ENCODE measurements around the gene MUC5AC. TPM values are rescaled to one million over a fixed set of nuclear protein-coding genes. Genes with fewer than 3 reads are reported as not detected.

MUC5AC gene
- total RNA-seq, 1 donor from 2014 or later = not detected

GRCh38 chr11:1234771-1235305 lies 77.1 kb downstream of the MUC5AC start:
- H3K27me3 ChIP-seq (ENCODE audit: control insufficient read depth, insufficient read depth, low read length) = peaks cover 10% of the 10 kb centered on the region
- H3K4me3 ChIP-seq (ENCODE audit: low read depth, low read length) = no peak overlapping the region
- H3K36me3 ChIP-seq (ENCODE audit: control insufficient read depth, insufficient read depth, low read length) = no peaks in the 10 kb centered on the region
- TF ChIP-seq CTCF (IDR thresholded peaks at IDR 0.05; ENCODE audit: insufficient read depth, low read length, poor library complexity, severe bottlenecking) = no peak
- no peak for DNase-seq (ENCODE audit: low read depth)

DNA sequence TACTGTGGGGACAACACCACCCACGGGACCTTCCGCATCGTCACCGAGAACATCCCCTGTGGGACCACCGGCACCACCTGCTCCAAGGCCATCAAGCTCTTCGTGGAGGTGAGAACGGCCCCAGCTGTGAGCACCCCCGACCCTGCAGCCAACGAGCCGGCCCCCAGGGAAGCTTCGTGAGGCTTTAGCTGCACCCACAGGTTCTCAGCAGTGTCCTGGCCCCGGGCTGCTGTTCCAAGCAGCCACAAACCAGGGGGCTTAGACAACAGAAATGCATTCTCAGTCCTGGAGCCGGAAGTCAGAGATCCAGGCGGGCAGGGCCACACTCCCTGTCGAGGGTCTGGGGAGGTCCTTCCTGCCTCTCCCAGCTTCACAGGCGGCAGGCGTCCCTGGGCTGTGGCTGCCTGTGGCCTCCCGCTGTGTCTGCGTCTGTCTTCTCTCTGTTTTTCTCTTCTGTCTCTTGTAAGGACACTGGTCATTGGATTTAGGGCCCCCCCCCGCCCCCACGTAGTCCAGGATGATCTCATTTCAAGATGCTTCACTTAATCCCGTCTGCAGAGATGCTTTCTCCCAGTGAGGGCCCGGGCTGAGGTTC lies 77.7 kb downstream of the MUC5AC start:
- no peak for TF ChIP-seq CTCF (IDR thresholded peaks at IDR 0.05; ENCODE audit: insufficient read depth, low read length, poor library complexity, severe bottlenecking)

DNA sequence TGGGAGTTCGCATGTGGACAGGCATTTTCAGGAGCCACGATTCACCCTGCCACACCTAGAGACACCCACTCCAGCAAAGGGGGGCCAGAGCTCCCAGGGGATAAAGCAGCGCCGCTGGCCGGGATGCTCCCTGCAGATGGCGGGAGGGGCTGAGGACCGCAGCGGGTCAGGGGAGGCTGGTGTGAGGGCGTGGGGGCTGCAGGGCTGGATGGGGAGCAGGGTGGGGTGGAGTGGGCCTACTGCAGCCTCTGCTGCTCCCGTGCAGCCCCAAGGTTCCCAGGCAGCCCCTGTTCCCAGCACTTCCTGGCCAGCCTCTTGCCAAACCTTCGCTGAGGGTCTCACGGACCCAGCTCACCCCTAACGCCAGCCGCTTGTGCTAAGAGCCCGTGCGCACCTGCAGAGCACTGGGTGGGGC lies 78.2 kb downstream of the MUC5AC start:
- Histone ChIP-seq H3K4me3 (ENCODE audit: low read depth, low read length) (no peak overlapping the region), H3K27me3 (ENCODE audit: control insufficient read depth, insufficient read depth, low read length) (peaks cover 7% of the 10 kb centered on the region), H3K36me3 (ENCODE audit: control insufficient read depth, insufficient read depth, low read length) (no peaks in the 10 kb centered on the region)
- no peak for DNase-seq (ENCODE audit: low read depth)
- no peak for TF ChIP-seq CTCF (IDR thresholded peaks at IDR 0.05; ENCODE audit: insufficient read depth, low read length, poor library complexity, severe bottlenecking)

More for the DNA sequence above, 77.7 kb downstream of the MUC5AC start:
- Histone ChIP-seq H3K36me3 (ENCODE audit: control insufficient read depth, insufficient read depth, low read length) (no peaks in the 10 kb centered on the region), H3K27me3 (ENCODE audit: control insufficient read depth, insufficient read depth, low read length) (peaks cover 10% of the 10 kb centered on the region), H3K4me3 (ENCODE audit: low read depth, low read length) (no peak overlapping the region)
- DNase-seq (ENCODE audit: low read depth) = no peak

DNA sequence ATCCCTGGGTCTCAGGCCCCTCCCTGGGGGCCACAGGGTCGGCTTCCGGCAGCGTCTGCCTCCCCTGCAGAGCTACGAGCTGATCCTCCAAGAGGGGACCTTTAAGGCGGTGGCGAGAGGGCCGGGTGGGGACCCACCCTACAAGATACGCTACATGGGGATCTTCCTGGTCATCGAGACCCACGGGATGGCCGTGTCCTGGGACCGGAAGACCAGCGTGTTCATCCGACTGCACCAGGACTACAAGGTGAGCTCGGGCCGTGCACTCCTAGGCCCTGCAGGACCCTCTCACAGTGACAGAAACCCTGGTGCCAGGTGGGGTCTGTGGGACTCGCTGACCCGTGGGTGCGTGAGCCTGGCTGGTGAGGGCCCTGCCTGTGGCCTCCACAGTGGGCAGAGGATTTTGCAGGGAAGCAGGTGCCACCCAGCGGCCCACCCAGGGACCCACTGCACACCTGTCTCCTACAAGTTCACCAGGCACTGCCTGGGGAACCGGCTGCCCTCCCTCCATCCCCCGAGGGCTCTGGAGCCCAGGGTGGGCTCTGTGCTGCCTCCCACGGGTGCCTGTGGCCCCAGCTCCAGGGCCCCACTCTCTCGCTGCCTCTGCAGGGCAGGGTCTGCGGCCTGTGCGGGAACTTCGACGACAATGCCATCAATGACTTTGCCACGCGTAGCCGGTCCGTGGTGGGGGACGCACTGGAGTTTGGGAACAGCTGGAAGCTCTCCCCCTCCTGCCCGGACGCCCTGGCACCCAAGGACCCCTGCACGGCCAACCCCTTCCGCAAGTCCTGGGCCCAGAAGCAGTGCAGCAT lies 78.8 kb downstream of the MUC5AC start:
- no peak overlapping the region for H3K4me3 ChIP-seq (ENCODE audit: low read depth, low read length)
- DNase-seq (ENCODE audit: low read depth) = no peak
- no peaks in the 10 kb centered on the region for H3K36me3 ChIP-seq (ENCODE audit: control insufficient read depth, insufficient read depth, low read length)
- TF ChIP-seq CTCF (IDR thresholded peaks at IDR 0.05; ENCODE audit: insufficient read depth, low read length, poor library complexity, severe bottlenecking) = no peak
- peaks cover 2% of the 10 kb centered on the region for H3K27me3 ChIP-seq (ENCODE audit: control insufficient read depth, insufficient read depth, low read length)

DNA sequence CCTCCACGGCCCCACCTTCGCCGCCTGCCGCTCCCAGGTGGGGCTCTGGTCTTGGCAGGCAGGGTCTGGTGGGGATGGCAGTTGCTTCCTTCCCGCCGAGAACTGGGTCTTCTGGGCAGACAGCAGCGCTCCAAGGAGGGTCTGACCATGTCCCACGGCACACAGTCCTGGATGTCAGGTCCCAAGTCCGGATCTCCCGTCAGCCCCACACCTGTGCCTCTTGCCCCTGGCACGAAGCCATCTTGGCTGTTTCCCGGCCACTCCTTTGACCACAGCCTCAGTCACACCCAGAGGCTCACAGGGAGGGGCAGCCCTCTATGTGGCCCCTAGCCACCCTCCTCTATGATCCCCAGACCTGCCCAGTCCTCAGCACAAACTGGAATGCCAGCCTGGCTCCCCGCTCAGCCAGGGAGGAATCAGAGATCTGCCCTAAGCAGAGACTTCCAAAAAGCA lies 79.4 kb downstream of the MUC5AC start:
- H3K36me3 ChIP-seq (ENCODE audit: control insufficient read depth, insufficient read depth, low read length) = no peaks in the 10 kb centered on the region
- DNase-seq (ENCODE audit: low read depth) = no peak

More for the DNA sequence above, 79.4 kb downstream of the MUC5AC start:
- no peak for TF ChIP-seq CTCF (IDR thresholded peaks at IDR 0.05; ENCODE audit: insufficient read depth, low read length, poor library complexity, severe bottlenecking)
- no peak overlapping the region for H3K4me3 ChIP-seq (ENCODE audit: low read depth, low read length)
- no peaks in the 10 kb centered on the region for H3K27me3 ChIP-seq (ENCODE audit: control insufficient read depth, insufficient read depth, low read length)

Data from kidney epithelial cell (primary cell).